Liver (tissue), 3 donors: ENCODE results near the gene TFB2M.

Experiments
- FOXA1 ChIP-seq: IDR thresholded peaks from 2 replicates; pipeline ENCODE4 v1.6.1; 2016; ENCODE audit warnings: antibody characterized with exemption
- RXRA ChIP-seq, 2 donors: IDR thresholded peaks; 2 replicates each; pipeline ENCODE4 v1.6.1; 2017 to 2018; ENCODE audit warnings: antibody characterized with exemption in 2 of 2, mild to moderate bottlenecking in 1 of 2
- TAF1 ChIP-seq: conservative IDR thresholded peaks from 2 replicates; pipeline ENCODE4 v1.6.1; 2016; ENCODE audit warnings: antibody characterized with exemption, mild to moderate bottlenecking
- TF ChIP-seq, protein P1 (sequence below): fragments of 150-350 bp; IDR thresholded peaks from 2 replicates; pipeline ENCODE4 v1.5.1; 2017; ENCODE audit warnings: improper control_type of control experiment, low read depth, low read length; ENCODE audit not compliant: missing input control
- TF ChIP-seq, protein P2 (sequence below): IDR thresholded peaks from 2 replicates; pipeline ENCODE4 v1.6.1; 2016; ENCODE audit warnings: antibody characterized with exemption
- TF ChIP-seq, protein P3 (sequence below): IDR thresholded peaks from 2 replicates; pipeline ENCODE4 v1.6.1; 2016; ENCODE audit warnings: antibody characterized with exemption, mild to moderate bottlenecking
- donor health status: healthy.
- donor health status: healthy.

DNA sequence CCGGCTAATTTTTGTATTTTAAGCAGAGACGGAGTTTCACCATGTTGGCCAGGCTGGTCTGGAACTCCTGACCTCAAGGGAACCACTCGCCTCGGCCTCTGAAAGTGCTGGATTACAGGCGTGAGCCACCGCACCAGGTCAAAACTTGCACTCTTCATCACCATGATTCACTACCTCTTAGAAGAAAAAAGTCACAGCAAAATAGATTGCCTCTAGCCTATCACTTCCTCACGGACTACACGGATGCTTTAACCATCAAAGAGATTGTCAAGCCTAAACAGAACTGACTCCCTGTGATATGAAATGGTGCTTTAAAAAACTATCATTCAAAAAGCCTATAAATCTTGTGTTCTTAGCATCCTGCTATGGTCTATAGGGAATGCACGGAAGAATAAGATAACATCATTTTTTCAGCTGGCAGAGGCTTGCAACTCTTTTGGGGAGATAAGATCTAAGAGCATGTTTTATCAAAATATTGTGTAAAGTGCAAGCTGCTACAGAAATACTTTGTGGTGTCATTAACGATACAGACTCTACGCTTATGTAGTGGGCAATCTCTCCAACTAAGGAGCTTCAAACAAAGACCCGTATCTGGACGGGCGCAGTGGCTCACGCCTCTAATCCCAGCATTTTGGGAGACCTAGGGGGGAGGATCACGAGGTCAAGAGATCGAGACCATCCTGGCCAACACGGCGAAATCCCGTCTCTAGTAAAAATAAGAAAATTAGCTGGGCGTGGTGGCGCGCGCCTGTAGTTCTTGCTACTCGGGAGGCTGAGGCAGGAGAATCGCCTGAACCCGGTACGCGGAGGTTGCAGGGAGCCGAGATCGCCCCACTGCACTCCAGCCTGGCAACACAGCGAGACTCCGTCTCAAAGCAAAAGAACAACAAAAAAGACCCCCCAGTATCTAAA, 966 bp downstream of the TFB2M start:
- TF ChIP-seq, protein P1, sequence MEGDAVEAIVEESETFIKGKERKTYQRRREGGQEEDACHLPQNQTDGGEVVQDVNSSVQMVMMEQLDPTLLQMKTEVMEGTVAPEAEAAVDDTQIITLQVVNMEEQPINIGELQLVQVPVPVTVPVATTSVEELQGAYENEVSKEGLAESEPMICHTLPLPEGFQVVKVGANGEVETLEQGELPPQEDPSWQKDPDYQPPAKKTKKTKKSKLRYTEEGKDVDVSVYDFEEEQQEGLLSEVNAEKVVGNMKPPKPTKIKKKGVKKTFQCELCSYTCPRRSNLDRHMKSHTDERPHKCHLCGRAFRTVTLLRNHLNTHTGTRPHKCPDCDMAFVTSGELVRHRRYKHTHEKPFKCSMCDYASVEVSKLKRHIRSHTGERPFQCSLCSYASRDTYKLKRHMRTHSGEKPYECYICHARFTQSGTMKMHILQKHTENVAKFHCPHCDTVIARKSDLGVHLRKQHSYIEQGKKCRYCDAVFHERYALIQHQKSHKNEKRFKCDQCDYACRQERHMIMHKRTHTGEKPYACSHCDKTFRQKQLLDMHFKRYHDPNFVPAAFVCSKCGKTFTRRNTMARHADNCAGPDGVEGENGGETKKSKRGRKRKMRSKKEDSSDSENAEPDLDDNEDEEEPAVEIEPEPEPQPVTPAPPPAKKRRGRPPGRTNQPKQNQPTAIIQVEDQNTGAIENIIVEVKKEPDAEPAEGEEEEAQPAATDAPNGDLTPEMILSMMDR: no peak
- TF ChIP-seq, protein P2, sequence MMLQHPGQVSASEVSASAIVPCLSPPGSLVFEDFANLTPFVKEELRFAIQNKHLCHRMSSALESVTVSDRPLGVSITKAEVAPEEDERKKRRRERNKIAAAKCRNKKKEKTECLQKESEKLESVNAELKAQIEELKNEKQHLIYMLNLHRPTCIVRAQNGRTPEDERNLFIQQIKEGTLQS: no peak
- TF ChIP-seq, protein P3, sequence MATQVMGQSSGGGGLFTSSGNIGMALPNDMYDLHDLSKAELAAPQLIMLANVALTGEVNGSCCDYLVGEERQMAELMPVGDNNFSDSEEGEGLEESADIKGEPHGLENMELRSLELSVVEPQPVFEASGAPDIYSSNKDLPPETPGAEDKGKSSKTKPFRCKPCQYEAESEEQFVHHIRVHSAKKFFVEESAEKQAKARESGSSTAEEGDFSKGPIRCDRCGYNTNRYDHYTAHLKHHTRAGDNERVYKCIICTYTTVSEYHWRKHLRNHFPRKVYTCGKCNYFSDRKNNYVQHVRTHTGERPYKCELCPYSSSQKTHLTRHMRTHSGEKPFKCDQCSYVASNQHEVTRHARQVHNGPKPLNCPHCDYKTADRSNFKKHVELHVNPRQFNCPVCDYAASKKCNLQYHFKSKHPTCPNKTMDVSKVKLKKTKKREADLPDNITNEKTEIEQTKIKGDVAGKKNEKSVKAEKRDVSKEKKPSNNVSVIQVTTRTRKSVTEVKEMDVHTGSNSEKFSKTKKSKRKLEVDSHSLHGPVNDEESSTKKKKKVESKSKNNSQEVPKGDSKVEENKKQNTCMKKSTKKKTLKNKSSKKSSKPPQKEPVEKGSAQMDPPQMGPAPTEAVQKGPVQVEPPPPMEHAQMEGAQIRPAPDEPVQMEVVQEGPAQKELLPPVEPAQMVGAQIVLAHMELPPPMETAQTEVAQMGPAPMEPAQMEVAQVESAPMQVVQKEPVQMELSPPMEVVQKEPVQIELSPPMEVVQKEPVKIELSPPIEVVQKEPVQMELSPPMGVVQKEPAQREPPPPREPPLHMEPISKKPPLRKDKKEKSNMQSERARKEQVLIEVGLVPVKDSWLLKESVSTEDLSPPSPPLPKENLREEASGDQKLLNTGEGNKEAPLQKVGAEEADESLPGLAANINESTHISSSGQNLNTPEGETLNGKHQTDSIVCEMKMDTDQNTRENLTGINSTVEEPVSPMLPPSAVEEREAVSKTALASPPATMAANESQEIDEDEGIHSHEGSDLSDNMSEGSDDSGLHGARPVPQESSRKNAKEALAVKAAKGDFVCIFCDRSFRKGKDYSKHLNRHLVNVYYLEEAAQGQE: no peak
- TF ChIP-seq FOXA1 (no peak), RXRA (IDR thresholded peaks at IDR 0.05) (no peak), TAF1 (no peak)
